Peyer's patch (tissue), 4 donors: Measurements from ENCODE around the gene FAM234B. TPM values are rescaled to one million over a fixed set of nuclear protein-coding genes. Genes with fewer than 3 reads are reported as not detected.

Experiments
- DNase-seq, 3 donors: peaks; one replicate each; pipeline ENCODE4 v3.0.0-alpha.2; 2017 to 2019
- H3K27ac ChIP-seq, 4 donors: fragments of 200-600 bp; sonication (generic); one replicate each; pipeline ENCODE4 v1.5.1; 2016 to 2019
- H3K27me3 ChIP-seq, 2 donors: fragments of 200-600 bp; sonication (generic); one replicate each; pipeline ENCODE4 v1.5.1; 2019
- H3K36me3 ChIP-seq, 3 donors: fragments of 200-600 bp; sonication (generic); one replicate each; pipeline ENCODE4 v1.5.1; 2016 to 2019
- H3K4me1 ChIP-seq, 4 donors: fragments of 200-600 bp; sonication (generic); one replicate each; pipeline ENCODE4 v1.5.1; 2016 to 2019
- H3K4me3 ChIP-seq, 4 donors: fragments of 200-600 bp; sonication (generic); 1 replicate in 3 of 4; 2 replicates in 1 of 4; pipeline ENCODE4 v1.5.1; 2016 to 2019; ENCODE audit warnings: mild to moderate bottlenecking in 1 of 4
- H3K9me3 ChIP-seq, 4 donors: fragments of 200-600 bp; sonication (generic); one replicate each; pipeline ENCODE4 v1.5.1; 2016 to 2019; ENCODE audit warnings: mild to moderate bottlenecking in 1 of 4
- POLR2A ChIP-seq, 2 donors: fragments of 450-650 bp; IDR thresholded peaks; one replicate each; pipeline ENCODE4 v1.5.1; 2017; ENCODE audit warnings: antibody characterized with exemption in 2 of 2, mild to moderate bottlenecking in 2 of 2, moderate library complexity in 2 of 2
- total RNA-seq, 4 donors: library from RNA; depleted of rRNA; stranded (reverse); fragments of >200 nt; gene quantifications; one replicate each; pipeline ENCODE4 v1.1.0, GENCODE V29; 2016
- TF ChIP-seq, protein P1 (sequence below), 6 experiments: fragments of 450-650 bp in 4 of 6; fragments of 200-600 bp in 2 of 6; sonication (generic) in 1 of 6; IDR thresholded peaks; one replicate each; pipeline ENCODE4 v1.5.1; 2017 to 2019; ENCODE audit warnings: antibody characterized with exemption in 6 of 6, mild to moderate bottlenecking in 3 of 6, moderate library complexity in 1 of 6

FAM234B gene
- total RNA-seq, 4 donors from 2014 or later = 6.5 to 9.1 (median 7.2) TPM

DNA sequence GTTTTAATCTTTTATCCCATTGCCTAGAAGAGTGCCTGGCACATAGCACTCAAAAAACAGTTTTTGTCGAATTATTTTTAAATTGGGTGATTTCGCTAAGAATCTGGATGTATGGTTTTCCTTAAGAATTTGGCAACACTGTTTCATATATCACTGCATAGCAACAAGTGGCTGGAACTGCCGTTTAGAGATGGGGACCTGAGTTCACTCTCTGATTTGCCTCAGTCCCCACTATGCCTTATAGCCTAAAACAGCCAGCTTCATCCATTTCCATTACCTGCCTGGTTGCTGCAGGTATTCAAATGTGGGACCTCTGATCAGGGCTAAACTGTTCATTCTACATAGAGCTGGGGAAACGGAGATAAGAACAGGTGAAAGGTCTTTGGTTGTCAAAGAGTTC lies 45.9 kb upstream of the FAM234B start:
- no peak for DNase-seq
- no peaks in the 10 kb centered on the region for H3K36me3 ChIP-seq

DNA sequence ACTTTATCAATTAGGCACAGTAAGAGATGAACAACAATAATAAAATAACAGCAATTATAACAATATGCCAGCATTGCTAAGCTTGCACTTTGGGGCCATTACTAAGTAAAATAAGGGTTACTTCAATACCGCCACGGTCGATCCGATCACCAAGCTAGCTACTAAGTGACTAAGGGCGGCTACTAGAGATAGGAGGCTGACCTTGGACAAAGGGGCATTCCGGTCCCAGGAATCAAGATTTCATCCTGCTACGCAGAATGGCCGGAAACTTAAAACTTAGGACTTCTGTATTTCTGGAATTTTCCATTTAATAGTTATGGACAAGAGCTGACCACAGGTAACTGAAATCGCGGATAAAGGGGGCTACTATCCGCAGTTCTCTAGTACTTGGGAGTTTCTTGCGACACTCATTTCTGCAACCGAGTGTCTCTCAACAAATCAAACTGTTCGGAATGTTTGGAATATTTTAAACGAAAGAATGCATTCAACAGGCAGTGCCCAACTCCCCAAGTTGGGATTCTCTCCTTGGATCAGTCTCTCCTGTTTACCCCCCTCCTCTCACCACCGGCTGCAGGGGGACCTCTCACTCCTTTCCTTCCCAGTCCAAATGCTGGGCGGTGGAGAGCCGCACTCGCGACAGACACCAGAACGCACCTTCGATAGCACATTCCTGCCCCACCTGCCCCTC lies 44.8 kb upstream of the FAM234B start:
- TF ChIP-seq POLR2A (IDR thresholded peaks at IDR 0.05) = no peak
- TF ChIP-seq, protein P1, sequence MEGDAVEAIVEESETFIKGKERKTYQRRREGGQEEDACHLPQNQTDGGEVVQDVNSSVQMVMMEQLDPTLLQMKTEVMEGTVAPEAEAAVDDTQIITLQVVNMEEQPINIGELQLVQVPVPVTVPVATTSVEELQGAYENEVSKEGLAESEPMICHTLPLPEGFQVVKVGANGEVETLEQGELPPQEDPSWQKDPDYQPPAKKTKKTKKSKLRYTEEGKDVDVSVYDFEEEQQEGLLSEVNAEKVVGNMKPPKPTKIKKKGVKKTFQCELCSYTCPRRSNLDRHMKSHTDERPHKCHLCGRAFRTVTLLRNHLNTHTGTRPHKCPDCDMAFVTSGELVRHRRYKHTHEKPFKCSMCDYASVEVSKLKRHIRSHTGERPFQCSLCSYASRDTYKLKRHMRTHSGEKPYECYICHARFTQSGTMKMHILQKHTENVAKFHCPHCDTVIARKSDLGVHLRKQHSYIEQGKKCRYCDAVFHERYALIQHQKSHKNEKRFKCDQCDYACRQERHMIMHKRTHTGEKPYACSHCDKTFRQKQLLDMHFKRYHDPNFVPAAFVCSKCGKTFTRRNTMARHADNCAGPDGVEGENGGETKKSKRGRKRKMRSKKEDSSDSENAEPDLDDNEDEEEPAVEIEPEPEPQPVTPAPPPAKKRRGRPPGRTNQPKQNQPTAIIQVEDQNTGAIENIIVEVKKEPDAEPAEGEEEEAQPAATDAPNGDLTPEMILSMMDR (IDR thresholded peaks at IDR 0.05) = no peak
- peak in 2 of 3 donors; percentile 55 to 75 for DNase-seq
- H3K9me3 ChIP-seq = no peaks in the 10 kb centered on the region
- peaks cover 0 to 31% (median 3%) of the 10 kb centered on the region in 4 donors for H3K4me1 ChIP-seq
- no peaks in the 10 kb centered on the region for H3K36me3 ChIP-seq
- no peaks in the 10 kb centered on the region for H3K27me3 ChIP-seq
- peak overlapping the region; percentile 65 to 93 (median 82) for H3K4me3 ChIP-seq
- peak overlapping the region; percentile 87 to 98 (median 93) for H3K27ac ChIP-seq

More for the DNA sequence above, 45.9 kb upstream of the FAM234B start:
- no peaks in the 10 kb centered on the region for H3K27me3 ChIP-seq
- peak overlapping the region in 2 of 4 donors; percentile 90 to 93 for H3K4me3 ChIP-seq
- no peak for TF ChIP-seq POLR2A (IDR thresholded peaks at IDR 0.05)
- TF ChIP-seq, protein P1 (IDR thresholded peaks at IDR 0.05) = no peak
- H3K9me3 ChIP-seq = no peaks in the 10 kb centered on the region
- H3K4me1 ChIP-seq = peaks cover 0 to 39% (median 3%) of the 10 kb centered on the region in 4 donors
- peak overlapping the region in 1 of 4 donors; percentile 96 for H3K27ac ChIP-seq

DNA sequence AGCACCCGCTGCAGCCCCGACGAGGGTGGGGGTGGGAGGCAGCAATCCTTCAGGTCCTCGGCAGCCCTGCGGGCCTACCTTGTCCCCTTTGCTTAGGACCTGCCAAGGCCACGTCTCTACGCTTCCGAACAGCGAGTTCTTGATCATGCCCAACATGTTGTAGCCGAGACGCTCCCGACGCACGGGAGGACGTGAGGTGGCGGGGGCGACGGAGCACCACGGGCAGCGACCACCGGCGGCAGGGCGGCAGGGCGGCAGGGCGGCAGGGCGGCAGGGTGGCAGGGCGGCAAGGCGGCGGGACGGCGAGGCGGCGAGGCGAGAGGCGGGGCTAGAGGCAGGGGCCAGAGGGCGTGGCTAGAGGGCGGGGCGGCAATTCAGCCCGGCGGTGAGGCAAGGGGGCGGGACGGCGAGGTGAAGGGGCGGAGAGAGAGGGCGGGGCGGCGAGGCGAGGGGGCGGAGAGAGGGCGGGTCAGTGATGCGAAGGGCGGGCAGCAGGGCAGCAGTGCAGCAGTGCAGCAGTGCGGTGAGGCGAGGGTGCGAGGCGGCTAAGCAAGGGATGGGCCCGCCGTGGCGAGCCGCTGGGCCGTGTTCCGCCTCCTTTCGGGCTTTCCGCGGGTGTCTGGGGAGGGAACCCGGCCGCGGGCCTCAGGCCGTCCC lies 44.1 kb upstream of the FAM234B start, which contains the start of gene HEBP1:
TSS of gene HEBP1 (minus strand) at position 307 of the 657 bp plus-strand sequence. CDS start at position 156, 151 bp downstream.
- H3K9me3 ChIP-seq = no peaks in the 10 kb centered on the region
- H3K36me3 ChIP-seq = no peaks in the 10 kb centered on the region
- TF ChIP-seq, protein P1 (IDR thresholded peaks at IDR 0.05) = peak in 2 of 6 experiments; percentile 7 to 29
- peak; percentile 57 to 95 for TF ChIP-seq POLR2A (IDR thresholded peaks at IDR 0.05)
- H3K4me3 ChIP-seq = peak within 1 kb of the TSS; percentile 65 to 93 (median 82)
- H3K4me1 ChIP-seq = peaks cover 0 to 27% (median 3%) of the 10 kb centered on the region in 4 donors
- H3K27ac ChIP-seq = peak within 1 kb of the TSS; percentile 87 to 98 (median 93)
- H3K27me3 ChIP-seq = no peaks in the 10 kb centered on the region
- peak; percentile 96 to 99 (median 98) for DNase-seq

DNA sequence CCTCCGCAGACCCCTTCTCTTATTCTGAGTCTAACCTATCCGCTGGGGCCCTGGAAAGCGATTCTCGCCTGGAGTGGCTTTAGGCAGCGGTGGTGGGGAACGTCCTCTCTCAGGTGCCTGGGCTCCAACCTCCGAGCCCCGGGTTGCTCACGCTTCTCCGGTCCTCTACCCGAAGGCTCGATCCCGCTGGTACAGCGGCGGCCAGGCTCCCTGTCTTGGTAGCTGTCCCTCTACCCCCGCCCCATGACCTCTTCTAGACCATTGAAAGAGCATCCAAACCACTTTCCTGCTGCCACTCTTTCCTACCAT lies 43.6 kb upstream of the FAM234B start:
- H3K9me3 ChIP-seq = no peaks in the 10 kb centered on the region
- TF ChIP-seq, protein P1 (IDR thresholded peaks at IDR 0.05) = no peak
- TF ChIP-seq POLR2A (IDR thresholded peaks at IDR 0.05) = no peak
- H3K4me1 ChIP-seq = peaks cover 0 to 27% (median 3%) of the 10 kb centered on the region in 4 donors
- peak overlapping the region; percentile 65 to 93 (median 82) for H3K4me3 ChIP-seq
- H3K27ac ChIP-seq = peak overlapping the region; percentile 85 to 98 (median 92)
- DNase-seq = no peak
- H3K27me3 ChIP-seq = no peaks in the 10 kb centered on the region
- no peaks in the 10 kb centered on the region for H3K36me3 ChIP-seq

DNA sequence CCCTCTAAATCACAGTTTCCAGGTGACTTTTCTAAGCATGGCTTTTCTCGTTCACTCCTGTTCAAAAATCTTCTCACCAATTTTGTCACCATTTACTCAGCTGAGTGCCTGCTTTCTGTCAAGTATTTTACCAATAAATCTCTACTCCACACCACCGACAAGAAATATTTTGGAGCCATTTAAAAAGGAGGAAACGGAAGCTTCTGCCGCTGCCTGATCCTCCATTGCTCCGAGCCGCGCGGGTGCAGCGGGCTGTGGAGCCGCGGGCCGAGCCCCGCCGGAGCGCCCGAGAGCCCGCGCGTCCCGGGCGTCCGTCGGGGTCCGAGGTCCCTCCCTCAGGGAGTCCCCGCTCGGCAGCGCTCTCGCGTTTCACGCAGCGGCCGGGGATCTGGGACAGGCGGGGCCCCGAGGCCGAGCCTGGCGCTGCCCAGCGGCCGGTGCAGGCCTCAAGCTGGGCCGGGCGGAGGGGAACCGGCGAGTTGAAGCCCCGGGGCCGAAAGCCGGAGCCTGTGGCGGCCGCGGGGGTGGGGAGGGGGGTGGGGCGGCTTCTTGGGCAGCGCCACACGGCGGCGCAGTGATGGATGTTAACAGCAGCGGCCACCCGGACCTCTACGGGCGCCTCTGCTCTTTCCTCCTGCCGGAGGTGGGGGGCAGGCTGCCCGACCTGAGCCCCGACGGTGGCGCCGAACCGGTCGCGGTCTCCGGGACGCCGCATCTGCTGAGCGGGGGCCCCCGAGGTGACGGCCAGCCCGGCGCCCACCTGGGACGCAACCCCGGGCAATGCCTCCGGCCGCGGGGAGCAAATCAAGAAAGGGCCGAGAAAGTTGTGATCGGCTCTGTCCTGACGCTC lies 43.0 kb upstream of the FAM234B start:
- Histone ChIP-seq H3K9me3 (no peaks in the 10 kb centered on the region), H3K27ac (peak overlapping the region; percentile 85 to 98 (median 92)), H3K4me1 (peaks cover 0 to 27% (median 3%) of the 10 kb centered on the region in 4 donors), H3K36me3 (no peaks in the 10 kb centered on the region), H3K27me3 (no peaks in the 10 kb centered on the region), H3K4me3 (peak overlapping the region; percentile 65 to 93 (median 82))
- peak; percentile 58 to 80 (median 75) for DNase-seq
- no peak for TF ChIP-seq POLR2A (IDR thresholded peaks at IDR 0.05)
- TF ChIP-seq, protein P1 (IDR thresholded peaks at IDR 0.05) = peak in 5 of 6 experiments; percentile 23 to 46 (median 34)
